Posterior cingulate gyrus (tissue), 11 donors: ENCODE data around the gene COL5A1.
"Not testable (repeated sequence)": the region's sequence is repeated elsewhere in the genome, so short reads cannot be mapped to it uniquely, and the experiment has no call there.

ENCODE experiments used
- DNase-seq, 10 donors: peaks; one replicate each; pipeline versions ENCODE4 v3.0.0 to v3.0.0-alpha.2; 2020 to 2021; ENCODE audit warnings: mixed read lengths in 3 of 10
- intact Hi-C: fragments of 100-400 bp; cut with DNase I; formaldehyde crosslinking; loops from one replicate; pipeline ENCODE4 v1.15.1; 2023

The COL5A1 gene

GRCh38 chr9:134637241-134637640 lies 4.4 kb upstream of the COL5A1 start:
- DNase-seq = peak in 5 of 10 donors; percentile 16 to 69 (median 44)
- intact Hi-C loops = no loop called here

- intact Hi-C loops = no loop called here
Measured at GRCh38 chr9:134637696-134638501, 3.7 kb upstream of the COL5A1 start.

GRCh38 chr9:134638502-134639090 lies 3.0 kb upstream of the COL5A1 start:
- peak in 3 of 10 donors; percentile 21 to 80 (median 68) for DNase-seq
- intact Hi-C loops = no loop called here

More at GRCh38 chr9:134637696-134638501, 3.7 kb upstream of the COL5A1 start:
- DNase-seq = peak in 4 of 10 donors; percentile 19 to 77 (median 43)

- DNase-seq = peak in 1 of 10 donors; percentile 53
- intact Hi-C loops = no loop called here
Measured at GRCh38 chr9:134639994-134640393, 1.6 kb upstream of the COL5A1 start.

GRCh38 chr9:134640506-134641172 lies 964 bp upstream of the COL5A1 start:
- no peak for DNase-seq
- intact Hi-C loops = no loop called here

GRCh38 chr9:134641990-134642384 lies 384 bp downstream of the COL5A1 start:
- intact Hi-C loops = no loop called here
- DNase-seq = no peak

GRCh38 chr9:134642385-134643181 lies 980 bp downstream of the COL5A1 start:
- no peak for DNase-seq
- intact Hi-C loops = no loop called here

GRCh38 chr9:134643222-134643671 lies 1.6 kb downstream of the COL5A1 start:
- no peak for DNase-seq
- intact Hi-C loops = no loop called here

GRCh38 chr9:134644401-134644724 lies 2.8 kb downstream of the COL5A1 start:
- intact Hi-C loops = not testable (repeated sequence)

GRCh38 chr9:134644725-134645606 lies 3.4 kb downstream of the COL5A1 start:
- DNase-seq = peak in 5 of 10 donors; percentile 32 to 81 (median 68)
- intact Hi-C loops = no loop called here

More at GRCh38 chr9:134644401-134644724, 2.8 kb downstream of the COL5A1 start:
- DNase-seq = peak in 1 of 10 donors; percentile 13

- intact Hi-C loops = no loop called here
- peak in 3 of 10 donors; percentile 34 to 72 (median 63) for DNase-seq
Measured at GRCh38 chr9:134645607-134646365, 4.2 kb downstream of the COL5A1 start.

GRCh38 chr9:134647359-134648080 lies 5.9 kb downstream of the COL5A1 start:
- DNase-seq = peak in 3 of 10 donors; percentile 32 to 74 (median 59)
- intact Hi-C loops = no loop called here

GRCh38 chr9:134648701-134649530 lies 7.3 kb downstream of the COL5A1 start:
- DNase-seq = peak in 3 of 10 donors; percentile 35 to 48 (median 37)
- intact Hi-C loops = no loop called here

- intact Hi-C loops = no loop called here
- DNase-seq = peak in 3 of 10 donors; percentile 53 to 84 (median 76)
Measured at GRCh38 chr9:134650431-134651190, 9.0 kb downstream of the COL5A1 start.

GRCh38 chr9:134651226-134651905 lies 9.8 kb downstream of the COL5A1 start:
- DNase-seq = peak in 3 of 10 donors; percentile 39 to 55 (median 55)
- intact Hi-C loops = no loop called here
